GM19099 (cell line): Measurements from ENCODE around the gene DNAAF3.

ENCODE experiments used
- POLR2A ChIP-seq: IDR thresholded peaks from 3 replicates; pipeline ENCODE4 v1.6.1; 2011; ENCODE audit warnings: low read depth; ENCODE audit not compliant: insufficient read length; ENCODE audit errors: extremely low read depth

Gene DNAAF3

DNA sequence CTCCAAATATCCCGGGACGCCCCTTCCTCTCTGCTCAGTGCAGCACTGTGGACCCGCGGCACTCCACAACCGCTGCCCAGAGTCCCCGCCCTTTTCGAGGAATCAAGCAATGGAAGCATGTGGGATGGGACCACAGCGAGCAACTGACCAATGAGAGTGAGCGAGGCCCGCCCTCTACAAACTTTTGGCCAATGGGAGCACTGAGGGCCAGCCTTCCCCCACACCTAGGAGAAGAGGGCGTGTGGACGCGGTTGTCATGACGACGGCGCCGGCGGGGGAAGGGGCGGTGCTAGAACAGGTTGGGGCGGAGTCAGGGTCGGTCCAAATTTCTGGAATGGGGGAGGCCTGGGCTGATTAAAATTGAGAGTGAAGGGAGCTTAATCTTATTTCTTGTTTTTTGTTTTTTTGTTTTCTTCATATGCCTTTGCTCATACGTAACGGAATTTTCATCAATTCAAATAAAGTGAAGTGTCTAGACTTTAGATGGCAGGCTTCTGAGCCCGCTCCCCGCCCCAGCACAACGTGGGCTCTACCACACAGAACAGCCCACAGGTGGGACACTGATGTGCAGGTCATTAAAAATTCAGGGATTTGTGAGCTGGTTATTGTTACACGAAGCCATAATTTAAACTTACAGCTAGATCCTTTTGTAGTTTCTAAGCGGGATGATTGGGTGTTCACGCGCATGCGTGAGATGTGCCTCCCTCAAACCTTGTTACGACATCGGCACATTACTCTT is at the start of gene DNAAF3:
DNAAF3 (minus strand) TSS at position 84 of the 739 bp plus-strand sequence. CDS start 200 bp downstream, outside the sequence.
- TF ChIP-seq POLR2A, result no peak

- no peak for TF ChIP-seq POLR2A
Measured at GRCh38 chr19:55213547-55213946, 47.1 kb upstream of the DNAAF3 start.

- no peak for TF ChIP-seq POLR2A
Measured at GRCh38 chr19:55212447-55212846, 46.0 kb upstream of the DNAAF3 start.

DNA sequence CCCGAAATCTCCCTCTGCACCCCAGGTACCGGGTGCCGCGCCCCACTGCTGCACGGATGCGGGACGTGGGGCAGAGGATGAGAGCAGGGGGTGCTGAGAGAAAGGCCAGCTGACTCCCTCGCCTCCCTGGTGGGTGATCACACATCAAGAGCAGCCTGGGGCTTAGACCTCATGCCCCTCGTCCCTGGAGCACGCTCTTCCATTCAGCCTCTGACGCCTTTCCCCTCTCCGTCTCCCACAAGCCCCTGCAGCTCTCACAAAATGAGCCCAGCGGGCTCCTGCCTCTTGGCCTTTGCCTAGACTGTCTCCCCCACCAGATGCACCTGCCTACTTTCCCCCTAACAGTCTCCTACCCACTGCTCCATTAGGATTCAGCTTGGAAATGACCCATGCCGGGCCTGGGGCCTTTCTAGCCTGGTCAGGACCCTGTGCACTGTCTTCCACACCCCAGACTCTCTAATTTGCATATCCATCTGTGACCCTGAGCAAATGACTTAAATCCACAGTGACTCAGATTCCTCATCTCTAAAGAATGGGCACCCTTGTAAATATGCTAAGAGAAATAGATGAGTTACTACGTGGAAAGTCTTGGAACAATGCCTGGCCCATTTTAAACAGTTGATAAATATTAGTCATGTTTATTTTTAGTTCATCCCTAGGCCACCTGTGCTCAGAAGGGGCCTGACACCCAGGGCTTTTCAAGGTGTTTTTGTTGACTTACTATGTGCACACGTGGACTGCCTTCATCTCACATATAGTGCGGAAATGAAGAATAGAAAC is 43.5 kb upstream of the DNAAF3 start:
- TF ChIP-seq POLR2A, result no peak

- TF ChIP-seq POLR2A, result no peak
Measured at GRCh38 chr19:55208880-55209692, 42.7 kb upstream of the DNAAF3 start, which contains the start of gene PTPRH. PTPRH (minus strand) TSS chr19:55209501; CDS start chr19:55209433, 68 bp downstream.

- no peak for TF ChIP-seq POLR2A
Measured at GRCh38 chr19:55206664-55207500, 40.5 kb upstream of the DNAAF3 start.

- TF ChIP-seq POLR2A, result no peak
Measured at GRCh38 chr19:55199620-55200204, 33.3 kb upstream of the DNAAF3 start.

DNA sequence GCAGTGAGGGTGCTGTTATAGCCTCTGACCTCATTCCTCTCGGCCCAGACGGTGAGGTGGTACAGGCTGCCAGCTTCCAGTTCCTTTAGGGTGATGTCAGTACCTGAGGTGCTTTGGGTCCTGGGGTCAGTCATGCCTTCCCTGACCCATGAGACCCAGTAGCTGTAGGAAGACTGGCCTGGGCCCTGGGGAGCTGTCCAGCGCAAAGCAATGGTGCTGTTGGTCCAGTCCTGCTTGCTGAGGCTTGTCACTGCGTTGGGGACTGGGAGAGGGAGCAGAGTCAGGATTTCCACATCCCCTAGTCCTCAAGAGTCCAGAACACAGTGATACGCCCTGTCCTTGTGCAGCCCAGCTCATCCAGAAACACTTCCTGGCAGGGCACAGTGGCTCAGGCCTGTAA is 32.2 kb upstream of the DNAAF3 start:
- TF ChIP-seq POLR2A, result no peak

GRCh38 chr19:55197528-55197927 is 31.1 kb upstream of the DNAAF3 start:
- no peak for TF ChIP-seq POLR2A

- TF ChIP-seq POLR2A, result no peak
Measured at GRCh38 chr19:55196803-55197202, 30.4 kb upstream of the DNAAF3 start.

DNA sequence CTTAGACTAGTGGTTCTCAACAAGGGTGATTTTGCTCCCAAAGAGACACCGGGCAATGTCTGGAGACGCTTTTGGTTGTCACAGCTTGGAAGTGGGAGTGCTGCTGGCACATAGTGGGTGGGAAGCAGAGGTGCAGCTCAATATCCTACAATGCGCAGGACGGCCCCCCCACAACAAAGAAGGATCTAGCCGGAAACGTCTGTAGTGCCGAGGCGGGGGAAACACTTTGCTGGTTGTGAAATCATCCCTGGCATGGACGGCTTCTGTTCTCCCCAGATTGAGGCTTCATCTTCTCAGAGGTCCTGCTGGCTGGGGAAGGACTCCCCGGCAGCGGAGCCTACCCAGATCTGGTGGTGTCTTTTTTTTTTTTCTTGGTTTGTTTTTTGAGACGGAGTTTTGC is 27.1 kb upstream of the DNAAF3 start:
- no peak for TF ChIP-seq POLR2A

GRCh38 chr19:55189403-55189835 is 23.0 kb upstream of the DNAAF3 start:
- TF ChIP-seq POLR2A, result no peak

- TF ChIP-seq POLR2A, result no peak
Measured at GRCh38 chr19:55188625-55189024, 22.2 kb upstream of the DNAAF3 start.

DNA sequence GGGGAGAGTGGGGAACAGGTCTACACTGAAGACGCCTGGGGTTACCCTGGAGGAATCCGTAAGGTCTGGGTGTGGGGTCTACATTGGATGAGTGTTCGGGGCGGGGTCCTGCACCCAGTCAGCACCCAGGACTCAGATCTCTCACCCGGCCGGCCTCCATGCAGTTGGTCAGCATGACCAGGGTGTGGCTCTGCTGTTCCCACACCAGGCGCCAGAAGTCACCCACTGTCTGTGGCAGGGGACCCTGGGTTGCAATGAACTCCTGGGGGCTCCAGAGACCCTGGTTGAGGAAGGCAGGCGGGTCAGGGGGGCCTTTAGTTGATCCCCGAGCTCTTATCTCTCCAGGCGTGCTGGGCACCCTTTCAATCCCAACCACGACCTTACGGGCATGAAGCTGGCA is 19.7 kb upstream of the DNAAF3 start:
- TF ChIP-seq POLR2A, result no peak
